Measurements from ENCODE around the gene SMIM24. TPM values are rescaled to one million over a fixed set of nuclear protein-coding genes. Genes with fewer than 3 reads are reported as not detected.

The SMIM24 gene
- total RNA-seq, 3 donors from 2014 or later (not counting 1 experiment from before 2014, with no cell fraction given), result 0.33 to 0.42 TPM; not detected in 1

DNA sequence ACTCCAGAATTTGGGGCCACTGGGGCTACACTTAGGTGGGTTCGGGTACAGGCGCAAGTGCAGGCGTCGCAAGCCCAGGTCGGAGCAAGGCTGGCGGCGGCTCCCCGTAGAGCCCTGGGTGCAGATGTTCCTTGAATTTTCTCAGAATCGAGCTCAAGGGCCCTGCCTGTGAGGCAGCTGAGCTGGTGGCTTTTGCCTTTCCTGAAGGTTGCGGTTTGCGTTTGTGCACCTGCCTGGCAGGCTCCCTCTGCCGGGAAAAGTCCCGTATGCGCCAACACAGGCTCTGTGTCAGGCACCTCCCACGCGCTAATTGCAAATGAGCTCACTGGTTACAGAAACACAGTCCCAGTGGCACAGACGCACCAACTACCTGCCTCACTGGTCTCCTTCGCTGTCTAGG lies 14.2 kb upstream of the SMIM24 start:
- ATAC-seq (no peak), DNase-seq (peak in 1 of 2 donors; percentile 69)
- H3K27me3 ChIP-seq (ENCODE audit: control insufficient read depth, insufficient read depth, low read length), result no peaks in the 10 kb centered on the region
- no peaks in the 10 kb centered on the region for H3K9me3 ChIP-seq (ENCODE audit: control insufficient read depth, insufficient read depth, low read length)
- no peak overlapping the region for H3K27ac ChIP-seq (ENCODE audit: low read length)
- H3K4me1 Mint-ChIP-seq, result peaks cover 0 to 12% of the 10 kb centered on the region in 2 donors
- H3K4me3 ChIP-seq (ENCODE audit: low read length), result no peak overlapping the region
- no peaks in the 10 kb centered on the region for H3K27me3 Mint-ChIP-seq (ENCODE audit: low read depth in 2 of 2)
- intact Hi-C loops (cut with micrococcal nuclease), result no loop called here
- no peak overlapping the region for H3K4me3 Mint-ChIP-seq
- H3K36me3 Mint-ChIP-seq, result no peaks in the 10 kb centered on the region
- TF ChIP-seq, protein P1, sequence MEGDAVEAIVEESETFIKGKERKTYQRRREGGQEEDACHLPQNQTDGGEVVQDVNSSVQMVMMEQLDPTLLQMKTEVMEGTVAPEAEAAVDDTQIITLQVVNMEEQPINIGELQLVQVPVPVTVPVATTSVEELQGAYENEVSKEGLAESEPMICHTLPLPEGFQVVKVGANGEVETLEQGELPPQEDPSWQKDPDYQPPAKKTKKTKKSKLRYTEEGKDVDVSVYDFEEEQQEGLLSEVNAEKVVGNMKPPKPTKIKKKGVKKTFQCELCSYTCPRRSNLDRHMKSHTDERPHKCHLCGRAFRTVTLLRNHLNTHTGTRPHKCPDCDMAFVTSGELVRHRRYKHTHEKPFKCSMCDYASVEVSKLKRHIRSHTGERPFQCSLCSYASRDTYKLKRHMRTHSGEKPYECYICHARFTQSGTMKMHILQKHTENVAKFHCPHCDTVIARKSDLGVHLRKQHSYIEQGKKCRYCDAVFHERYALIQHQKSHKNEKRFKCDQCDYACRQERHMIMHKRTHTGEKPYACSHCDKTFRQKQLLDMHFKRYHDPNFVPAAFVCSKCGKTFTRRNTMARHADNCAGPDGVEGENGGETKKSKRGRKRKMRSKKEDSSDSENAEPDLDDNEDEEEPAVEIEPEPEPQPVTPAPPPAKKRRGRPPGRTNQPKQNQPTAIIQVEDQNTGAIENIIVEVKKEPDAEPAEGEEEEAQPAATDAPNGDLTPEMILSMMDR (IDR thresholded peaks at IDR 0.05), result no peak
- peaks cover under 1% of the 10 kb centered on the region for H3K4me1 ChIP-seq (ENCODE audit: control insufficient read depth, insufficient read depth, low read length)
- 95% methylated on average over 18 of the region's 18 CpGs for WGBS (ENCODE audit: insufficient coverage)
- H3K9me3 Mint-ChIP-seq, result no peaks in the 10 kb centered on the region
- H3K36me3 ChIP-seq (ENCODE audit: control insufficient read depth, insufficient read depth, low read length), result peaks cover 19% of the 10 kb centered on the region
- no peak overlapping the region for H3K27ac Mint-ChIP-seq

GRCh38 chr19:3494051-3494450 lies 13.7 kb upstream of the SMIM24 start:
- TF ChIP-seq, protein P1 (IDR thresholded peaks at IDR 0.05), result no peak
- Histone ChIP-seq H3K36me3 (ENCODE audit: control insufficient read depth, insufficient read depth, low read length) (peaks cover 19% of the 10 kb centered on the region), H3K27me3 (ENCODE audit: control insufficient read depth, insufficient read depth, low read length) (no peaks in the 10 kb centered on the region), H3K9me3 (ENCODE audit: control insufficient read depth, insufficient read depth, low read length) (no peaks in the 10 kb centered on the region), H3K27ac (ENCODE audit: low read length) (no peak overlapping the region), H3K4me1 (ENCODE audit: control insufficient read depth, insufficient read depth, low read length) (no peaks in the 10 kb centered on the region), H3K4me3 (ENCODE audit: low read length) (no peak overlapping the region)
- ATAC-seq (peak in 1 of 3 donors; percentile 26), DNase-seq (peak in 1 of 2 donors; percentile 46)
- no peaks in the 10 kb centered on the region for H3K9me3 Mint-ChIP-seq
- no peak overlapping the region for H3K27ac Mint-ChIP-seq
- intact Hi-C loops (cut with micrococcal nuclease), result no loop called here
- no peaks in the 10 kb centered on the region for H3K36me3 Mint-ChIP-seq
- 97% methylated on average over 14 of the region's 15 CpGs for WGBS (ENCODE audit: insufficient coverage)
- peaks cover 0 to 9% of the 10 kb centered on the region in 2 donors for H3K4me1 Mint-ChIP-seq
- H3K4me3 Mint-ChIP-seq, result no peak overlapping the region
- no peaks in the 10 kb centered on the region for H3K27me3 Mint-ChIP-seq (ENCODE audit: low read depth in 2 of 2)

DNA sequence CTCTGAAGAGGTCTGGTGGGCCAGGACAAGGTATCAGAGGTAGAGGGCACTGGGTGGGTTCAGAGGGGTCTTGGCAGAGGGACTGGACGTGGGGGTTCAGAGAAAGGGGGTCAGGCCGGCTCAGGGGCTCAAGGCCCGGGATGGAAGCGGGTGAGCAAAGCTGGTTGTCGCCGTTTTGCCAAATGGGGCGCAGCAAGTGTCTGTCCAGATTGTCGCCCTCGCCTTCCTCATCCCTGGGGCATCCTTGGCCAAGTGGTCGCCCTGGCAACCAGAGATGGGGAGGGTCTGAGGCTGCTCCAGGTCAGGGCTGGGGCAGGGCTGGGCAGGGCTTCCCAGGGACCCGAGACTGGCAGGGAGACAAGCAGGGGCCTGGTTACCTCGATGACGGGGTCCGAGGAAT lies 13.3 kb upstream of the SMIM24 start:
- H3K36me3 Mint-ChIP-seq, result no peaks in the 10 kb centered on the region
- H3K9me3 Mint-ChIP-seq, result no peaks in the 10 kb centered on the region
- DNase-seq (no peak), ATAC-seq (no peak)
- H3K27ac ChIP-seq (ENCODE audit: low read length), result no peak overlapping the region
- no peaks in the 10 kb centered on the region for H3K27me3 Mint-ChIP-seq (ENCODE audit: low read depth in 2 of 2)
- peaks cover 19% of the 10 kb centered on the region for H3K36me3 ChIP-seq (ENCODE audit: control insufficient read depth, insufficient read depth, low read length)
- TF ChIP-seq, protein P1 (IDR thresholded peaks at IDR 0.05), result no peak
- no peaks in the 10 kb centered on the region for H3K4me1 ChIP-seq (ENCODE audit: control insufficient read depth, insufficient read depth, low read length)
- no peak overlapping the region for H3K4me3 ChIP-seq (ENCODE audit: low read length)
- no peak overlapping the region for H3K4me3 Mint-ChIP-seq
- intact Hi-C loops (cut with micrococcal nuclease), result no loop called here
- peaks cover 0 to 5% of the 10 kb centered on the region in 2 donors for H3K4me1 Mint-ChIP-seq
- no peak overlapping the region for H3K27ac Mint-ChIP-seq
- 96% methylated on average over 14 of the region's 14 CpGs for WGBS (ENCODE audit: insufficient coverage)
- H3K27me3 ChIP-seq (ENCODE audit: control insufficient read depth, insufficient read depth, low read length), result no peaks in the 10 kb centered on the region
- no peaks in the 10 kb centered on the region for H3K9me3 ChIP-seq (ENCODE audit: control insufficient read depth, insufficient read depth, low read length)

GRCh38 chr19:3492919-3493318 lies 12.6 kb upstream of the SMIM24 start:
- 98% methylated on average over 16 of the region's 16 CpGs for WGBS (ENCODE audit: insufficient coverage)
- Mint-ChIP-seq H3K27ac (no peak overlapping the region), H3K4me3 (no peak overlapping the region), H3K36me3 (no peaks in the 10 kb centered on the region), H3K27me3 (ENCODE audit: low read depth in 2 of 2) (no peaks in the 10 kb centered on the region), H3K9me3 (no peaks in the 10 kb centered on the region), H3K4me1 (peaks cover 0 to 3% of the 10 kb centered on the region in 2 donors)
- DNase-seq (no peak), ATAC-seq (no peak)
- H3K27me3 ChIP-seq (ENCODE audit: control insufficient read depth, insufficient read depth, low read length), result no peaks in the 10 kb centered on the region
- H3K27ac ChIP-seq (ENCODE audit: low read length), result no peak overlapping the region
- H3K9me3 ChIP-seq (ENCODE audit: control insufficient read depth, insufficient read depth, low read length), result no peaks in the 10 kb centered on the region
- no peak overlapping the region for H3K4me3 ChIP-seq (ENCODE audit: low read length)
- peaks cover 19% of the 10 kb centered on the region for H3K36me3 ChIP-seq (ENCODE audit: control insufficient read depth, insufficient read depth, low read length)
- TF ChIP-seq, protein P1 (IDR thresholded peaks at IDR 0.05), result no peak
- intact Hi-C loops (cut with micrococcal nuclease), result no loop called here
- H3K4me1 ChIP-seq (ENCODE audit: control insufficient read depth, insufficient read depth, low read length), result no peaks in the 10 kb centered on the region
